ENCODE results near the gene RAB5IF. TPM values are rescaled to one million over a fixed set of nuclear protein-coding genes. Genes with fewer than 3 reads are reported as not detected.
A peak's percentile ranks its signal among the peaks of the same experiment; 100 is the strongest.

The RAB5IF gene
- total and polyA plus RNA-seq, 2 of the 8 experiments (the other 6 are each of a cell fraction or from before 2014, with no cell fraction given): 95.5 to 148 TPM

DNA sequence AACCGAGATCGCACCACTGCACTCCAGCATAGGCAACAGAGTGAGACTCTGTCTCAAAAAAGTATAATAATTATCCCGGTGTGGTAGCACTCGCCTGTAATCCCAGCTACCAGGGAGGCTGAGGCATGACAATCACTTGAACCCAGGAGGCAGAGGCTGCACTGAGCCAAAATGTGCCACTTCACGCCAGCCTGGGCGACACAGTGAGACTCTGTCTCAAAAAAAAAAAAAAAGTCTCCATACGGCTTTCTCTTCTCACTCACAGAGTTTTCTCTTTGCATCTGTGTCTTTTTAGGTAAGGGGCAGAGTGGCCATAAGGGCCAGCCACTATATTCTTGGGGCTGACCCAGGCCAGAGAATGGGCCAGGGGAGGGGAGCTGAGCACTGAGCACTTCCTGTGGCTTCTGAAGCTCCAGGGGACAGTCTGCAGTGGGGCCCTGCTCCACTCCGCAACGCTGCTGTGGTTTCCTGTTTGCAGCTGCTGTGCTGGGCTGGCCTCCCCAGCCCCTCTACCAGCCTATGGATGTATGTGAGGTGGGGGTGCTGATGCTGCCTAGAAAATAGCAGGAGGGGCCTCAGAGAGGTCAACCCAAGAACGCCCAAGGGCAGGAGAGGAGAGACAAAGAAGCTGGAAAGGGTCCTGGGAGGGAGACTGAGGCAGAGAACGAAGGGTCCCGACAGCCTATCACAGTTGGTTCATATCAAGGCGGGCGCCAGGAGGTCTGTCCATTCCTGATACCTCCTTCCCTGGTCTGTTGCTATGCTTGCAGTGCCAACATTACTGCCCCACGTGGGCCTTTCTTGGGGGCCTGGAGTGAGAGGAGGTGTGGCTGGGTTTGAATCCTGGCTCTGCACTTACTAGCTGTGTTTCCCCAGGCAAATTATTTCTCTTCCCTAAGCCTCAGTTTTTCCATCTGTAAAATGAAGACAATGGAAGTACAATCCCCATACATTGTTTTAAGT lies 24.4 kb downstream of the RAB5IF start:
- Histone ChIP-seq H3K9me3 (ENCODE audit: insufficient read depth in 2 of 2, low read depth in 1 of 2, low read length in 1 of 2) (no peaks in the 10 kb centered on the region), H3K27me3 (replicated peaks in 1 of 4; ENCODE audit: control insufficient read depth in 3 of 4, extremely low read depth in 1 of 4, insufficient read depth in 3 of 4, low read length in 3 of 4) (no peaks in the 10 kb centered on the region), H2BK15ac (ENCODE audit: low read length) (no peak overlapping the region), H4K91ac (replicated peaks; ENCODE audit: insufficient read length, low read length) (no peak overlapping the region), H3K23me2 (ENCODE audit: low read depth, low read length) (no peaks in the 10 kb centered on the region), H2BK12ac (ENCODE audit: low read depth, low read length) (no peak overlapping the region), H2BK5ac (ENCODE audit: low read depth, low read length) (no peak overlapping the region), H3K18ac (ENCODE audit: extremely low read depth, low read length) (no peak overlapping the region), H3K4me1 (replicated peaks in 1 of 4; ENCODE audit: control insufficient read depth in 3 of 4, insufficient read depth in 4 of 4, low read length in 3 of 4) (no peaks in the 10 kb centered on the region; a peak in 2 of 7 replicates), H3K79me1 (ENCODE audit: low read depth, low read length) (no peaks in the 10 kb centered on the region), H3K9ac (replicated peaks in 1 of 4; ENCODE audit: extremely low read depth in 1 of 4, low read depth in 3 of 4, low read length in 3 of 4) (no peak overlapping the region), H4K20me1 (replicated peaks in 1 of 2; ENCODE audit: control insufficient read depth in 1 of 2, insufficient read depth in 2 of 2, low read length in 2 of 2) (no peaks in the 10 kb centered on the region), H3K79me2 (ENCODE audit: control insufficient read depth in 1 of 2, insufficient read depth in 2 of 2, low read length in 2 of 2) (no peaks in the 10 kb centered on the region), H3K4me2 (ENCODE audit: insufficient read depth in 1 of 2, low read depth in 2 of 2, low read length in 2 of 2) (no peak overlapping the region), H2BK120ac (replicated peaks; ENCODE audit: low read depth, low read length) (no peak overlapping the region), H2AK5ac (ENCODE audit: low read depth, low read length) (no peak overlapping the region), H2BK20ac (ENCODE audit: low read length) (no peak overlapping the region), H3K4ac (replicated peaks; ENCODE audit: insufficient read length, low read depth, low read length) (no peak overlapping the region), H3K14ac (ENCODE audit: insufficient read length) (no peak overlapping the region), H3K23ac (ENCODE audit: insufficient read length) (no peak overlapping the region), H3K36me3 (ENCODE audit: control insufficient read depth in 2 of 4, insufficient read depth in 4 of 4, low read length in 3 of 4) (no peaks in the 10 kb centered on the region), H4K8ac (ENCODE audit: extremely low read depth, insufficient read depth, low read length) (peak overlapping the region; percentile 59; the same call in 1 of the 2 replicates), H2AFZ (ENCODE audit: low read length) (no peak overlapping the region), H4K5ac (ENCODE audit: insufficient read length, low read depth, low read length) (no peak overlapping the region), H3K4me3 (ENCODE audit: extremely low read depth in 1 of 4, insufficient read depth in 2 of 4, low read depth in 3 of 4, low read length in 4 of 4) (no peak overlapping the region), H3K27ac (ENCODE audit: low read depth, low read length) (no peak overlapping the region), H3K56ac (replicated peaks; ENCODE audit: insufficient read length, low read depth, low read length) (no peak overlapping the region)
- TF ChIP-seq, protein P1, sequence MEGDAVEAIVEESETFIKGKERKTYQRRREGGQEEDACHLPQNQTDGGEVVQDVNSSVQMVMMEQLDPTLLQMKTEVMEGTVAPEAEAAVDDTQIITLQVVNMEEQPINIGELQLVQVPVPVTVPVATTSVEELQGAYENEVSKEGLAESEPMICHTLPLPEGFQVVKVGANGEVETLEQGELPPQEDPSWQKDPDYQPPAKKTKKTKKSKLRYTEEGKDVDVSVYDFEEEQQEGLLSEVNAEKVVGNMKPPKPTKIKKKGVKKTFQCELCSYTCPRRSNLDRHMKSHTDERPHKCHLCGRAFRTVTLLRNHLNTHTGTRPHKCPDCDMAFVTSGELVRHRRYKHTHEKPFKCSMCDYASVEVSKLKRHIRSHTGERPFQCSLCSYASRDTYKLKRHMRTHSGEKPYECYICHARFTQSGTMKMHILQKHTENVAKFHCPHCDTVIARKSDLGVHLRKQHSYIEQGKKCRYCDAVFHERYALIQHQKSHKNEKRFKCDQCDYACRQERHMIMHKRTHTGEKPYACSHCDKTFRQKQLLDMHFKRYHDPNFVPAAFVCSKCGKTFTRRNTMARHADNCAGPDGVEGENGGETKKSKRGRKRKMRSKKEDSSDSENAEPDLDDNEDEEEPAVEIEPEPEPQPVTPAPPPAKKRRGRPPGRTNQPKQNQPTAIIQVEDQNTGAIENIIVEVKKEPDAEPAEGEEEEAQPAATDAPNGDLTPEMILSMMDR (IDR thresholded peaks at IDR 0.05; ENCODE audit: control extremely low read depth in 1 of 3, insufficient read depth in 1 of 3, low read depth in 1 of 3, low read length in 3 of 3): no peak
- TF ChIP-seq GABPA (IDR thresholded peaks at IDR 0.05; ENCODE audit: borderline replicate concordance, insufficient read depth, low read length) (no peak), SIX5 (IDR thresholded peaks at IDR 0.05; ENCODE audit: low read depth, low read length) (no peak), EZH2 (IDR thresholded peaks at IDR 0.05; ENCODE audit: low read depth, low read length, severe bottlenecking) (no peak), BACH1 (IDR thresholded peaks at IDR 0.05; ENCODE audit: low read length) (no peak), ZNF274 (IDR thresholded peaks at IDR 0.05; ENCODE audit: borderline replicate concordance, extremely low read depth, low read length) (no peak), ASH2L (IDR thresholded peaks at IDR 0.05; ENCODE audit: low read length) (no peak)
- 84% methylated on average over 14 of the region's 15 CpGs; no CpG with 5 or more reads in 1 of the 2 experiments for WGBS, 2 experiments (ENCODE audit: extremely low coverage in 1 of 2, insufficient coverage in 1 of 2, insufficient read length in 1 of 2, insufficient replicate concordance in 2 of 2, low coverage in 1 of 2, low lambda C conversion rate in 2 of 2, missing lambda C conversion rate in 1 of 2)
- ChIA-PET CTCF (ENCODE audit: partially characterized antibody) (interaction anchor here (0.6 to 9.9 kb wide), 8 partner anchors 16 to 259 kb away, joined by 3 to 92 read pairs (median 3); partner anchors contain the start of gene SLA2), POLR2A (ENCODE audit: partially characterized antibody) (interaction anchor here (1.3 to 1.7 kb wide), 3 partner anchors 13 to 18 kb away, joined by 3 to 6 read pairs (median 4); no protein-coding TSS in a partner anchor)
- FAIRE-seq (no peak), DNase-seq (ENCODE audit: low read depth in 1 of 2, low spot score in 2 of 2) (no peak)
